Neuronal stem cell (in vitro differentiated cells): ENCODE results near the gene MSX2.
A peak's percentile ranks its signal among the peaks of the same experiment; 100 is the strongest.
"Not testable (repeated sequence)": the region's sequence is repeated elsewhere in the genome, so short reads cannot be mapped to it uniquely, and the experiment has no call there.

Source experiments
- DNase-seq: peaks from one replicate; pipeline ENCODE4 v3.0.0-alpha.2; 2013; ENCODE audit warnings: low spot score
- H2AFZ ChIP-seq: one replicate; pipeline ENCODE4 v1.6.1; 2013; ENCODE audit warnings: mild to moderate bottlenecking, low read length, inconsistent platforms
- H2AK5ac ChIP-seq: 2 replicates; pipeline ENCODE4 v1.6.1; 2013; ENCODE audit warnings: low read depth, mild to moderate bottlenecking, inconsistent platforms, low read length, moderate library complexity, mixed read lengths
- H2BK120ac ChIP-seq: 2 replicates; pipeline ENCODE4 v1.6.1; 2013; ENCODE audit warnings: low read depth, mild to moderate bottlenecking, inconsistent platforms, low read length, moderate library complexity, mixed read lengths
- H2BK12ac ChIP-seq: one replicate; pipeline ENCODE4 v1.6.1; 2013; ENCODE audit warnings: low read length, inconsistent platforms
- H2BK15ac ChIP-seq: 2 replicates; pipeline ENCODE4 v1.6.1; 2013; ENCODE audit warnings: mild to moderate bottlenecking, low read length, inconsistent platforms, mixed read lengths
- H2BK5ac ChIP-seq: one replicate; pipeline ENCODE4 v1.6.1; 2013; ENCODE audit warnings: inconsistent platforms, mild to moderate bottlenecking, low read length, moderate library complexity
- H3K14ac ChIP-seq: one replicate; pipeline ENCODE4 v1.6.1; 2013; ENCODE audit warnings: low read length, inconsistent platforms
- H3K18ac ChIP-seq: 2 replicates; pipeline ENCODE4 v1.6.1; 2013; ENCODE audit warnings: low read length, inconsistent platforms
- H3K23ac ChIP-seq: 2 replicates; pipeline ENCODE4 v1.6.1; 2013; ENCODE audit warnings: low read depth, mild to moderate bottlenecking, mixed read lengths, low read length, inconsistent platforms; ENCODE audit not compliant: poor library complexity
- H3K27ac ChIP-seq: replicated peaks from 3 replicates; pipeline ENCODE4 v1.5.1; 2013; ENCODE audit warnings: low read length, inconsistent platforms
- H3K27me3 ChIP-seq, 3 experiments: 2 replicates each; pipeline ENCODE4 v1.6.1; 2013; ENCODE audit warnings: low read length in 3 of 3, mild to moderate bottlenecking in 2 of 3, inconsistent platforms in 1 of 3, low read depth in 1 of 3, mixed read lengths in 1 of 3, moderate library complexity in 1 of 3; ENCODE audit not compliant: control insufficient read depth in 3 of 3, insufficient read depth in 3 of 3
- H3K36me3 ChIP-seq, 2 donors: replicated peaks in 1 of 2; 2 replicates each; pipeline ENCODE4 v1.6.1; 2013; ENCODE audit warnings: low read length in 2 of 2; ENCODE audit not compliant: control insufficient read depth in 2 of 2, insufficient read depth in 2 of 2
- H3K4ac ChIP-seq: 2 replicates; pipeline ENCODE4 v1.6.1; 2013; ENCODE audit warnings: inconsistent platforms, mild to moderate bottlenecking, low read length, moderate library complexity
- H3K4me1 ChIP-seq, 2 donors: 1 replicate in 1 of 2; 2 replicates in 1 of 2; pipeline ENCODE4 v1.6.1; 2013; ENCODE audit warnings: low read length in 2 of 2, low read depth in 1 of 2; ENCODE audit not compliant: control insufficient read depth in 2 of 2, insufficient read depth in 1 of 2
- H3K4me2 ChIP-seq: one replicate; pipeline ENCODE4 v1.6.1; 2013; ENCODE audit warnings: mild to moderate bottlenecking, low read length, inconsistent platforms; ENCODE audit not compliant: insufficient read depth, poor library complexity, severe bottlenecking
- H3K4me3 ChIP-seq, 2 donors: 2 replicates each; pipeline ENCODE4 v1.5.1; 2013; ENCODE audit warnings: low read length in 2 of 2, mild to moderate bottlenecking in 2 of 2, inconsistent platforms in 1 of 2, moderate library complexity in 1 of 2
- H3K79me1 ChIP-seq: one replicate; pipeline ENCODE4 v1.6.1; 2013; ENCODE audit warnings: low read depth, mild to moderate bottlenecking, inconsistent platforms, low read length, moderate library complexity
- H3K9ac ChIP-seq: one replicate; pipeline ENCODE4 v1.6.1; 2013; ENCODE audit warnings: mild to moderate bottlenecking, low read depth, low read length, inconsistent platforms; ENCODE audit not compliant: poor library complexity
- H3K9me3 ChIP-seq, 2 donors: replicated peaks in 1 of 2; 2 replicates each; pipeline versions ENCODE3 to v1.6.1; 2013; ENCODE audit warnings: low read length in 2 of 2, mild to moderate bottlenecking in 2 of 2, inconsistent platforms in 1 of 2, low read depth in 1 of 2, mixed read lengths in 1 of 2, moderate library complexity in 1 of 2; ENCODE audit not compliant: control insufficient read depth in 2 of 2, insufficient read depth in 1 of 2
- H4K8ac ChIP-seq: one replicate; pipeline ENCODE4 v1.6.1; 2013; ENCODE audit warnings: low read depth, mild to moderate bottlenecking, inconsistent platforms, low read length, moderate library complexity
- H4K91ac ChIP-seq: one replicate; pipeline ENCODE4 v1.6.1; 2013; ENCODE audit warnings: low read length, low read depth, mild to moderate bottlenecking, inconsistent platforms; ENCODE audit not compliant: poor library complexity
- WGBS, 2 donors: extraction: QIAGEN DNeasy Blood & Tissue Kit; methylation state at CpG; one replicate each; pipeline ENCODE4 v1.1.7; 2013; ENCODE audit warnings: missing lambda C conversion rate in 2 of 2, mixed read lengths in 1 of 2; ENCODE audit not compliant: insufficient read length in 2 of 2, insufficient replicate concordance in 1 of 2; ENCODE audit errors: extremely low coverage in 2 of 2; 5-methylcytosine and 5-hydroxymethylcytosine counted together

MSX2 gene

GRCh38 chr5:174759091-174759490 is 34.7 kb downstream of the MSX2 start:
- no peak for DNase-seq
- Histone ChIP-seq H2BK5ac (no peak overlapping the region), H3K9ac (no peak overlapping the region)

GRCh38 chr5:174760721-174761120 is 36.3 kb downstream of the MSX2 start:
- Histone ChIP-seq H3K27me3 (no peaks in the 10 kb centered on the region), H4K91ac (no peak overlapping the region), H3K4me3 (peak overlapping the region in 1 of 2 donors; percentile 64), H3K4me2 (no peak overlapping the region), H2AK5ac (no peak overlapping the region), H3K4me1 (no peaks in the 10 kb centered on the region), H3K79me1 (no peaks in the 10 kb centered on the region), H3K4ac (no peak overlapping the region), H3K36me3 (no peaks in the 10 kb centered on the region), H4K8ac (no peak overlapping the region), H2BK120ac (no peak overlapping the region), H3K27ac (no peak overlapping the region), H2BK15ac (no peak overlapping the region), H3K14ac (no peak overlapping the region), H3K9me3 (peaks cover 0 to 1% of the 10 kb centered on the region in 2 donors), H2BK12ac (no peak overlapping the region), H3K23ac (no peak overlapping the region), H3K18ac (no peak overlapping the region), H2BK5ac (no peak overlapping the region), H3K9ac (no peak overlapping the region), H2AFZ (no peak overlapping the region)
- no CpG with 5 or more reads among the region's 11 CpGs for WGBS, 2 donors
- DNase-seq, result no peak

More at GRCh38 chr5:174759091-174759490, 34.7 kb downstream of the MSX2 start:
- no peak overlapping the region for H3K27ac ChIP-seq
- H3K23ac ChIP-seq, result no peak overlapping the region
- no peak overlapping the region for H2AFZ ChIP-seq
- H4K91ac ChIP-seq, result no peak overlapping the region
- no CpG with 5 or more reads among the region's 3 CpGs for WGBS, 2 donors
- no peak overlapping the region for H3K4ac ChIP-seq
- H3K9me3 ChIP-seq, result no peaks in the 10 kb centered on the region
- H2AK5ac ChIP-seq, result no peak overlapping the region
- no peak overlapping the region for H2BK12ac ChIP-seq
- H3K4me1 ChIP-seq, result no peaks in the 10 kb centered on the region
- no peaks in the 10 kb centered on the region for H3K79me1 ChIP-seq
- H2BK15ac ChIP-seq, result no peak overlapping the region
- no peak overlapping the region for H3K14ac ChIP-seq
- H3K4me2 ChIP-seq, result no peak overlapping the region
- H2BK120ac ChIP-seq, result no peak overlapping the region
- no peaks in the 10 kb centered on the region for H3K36me3 ChIP-seq
- H4K8ac ChIP-seq, result no peak overlapping the region
- H3K18ac ChIP-seq, result no peak overlapping the region
- peaks cover 0 to 3% (median 0%) of the 10 kb centered on the region in 3 experiments for H3K27me3 ChIP-seq
- H3K4me3 ChIP-seq, result no peak overlapping the region

- H2AK5ac ChIP-seq, H3K18ac ChIP-seq, H4K8ac ChIP-seq, H3K23ac ChIP-seq, H3K4ac ChIP-seq, H2AFZ ChIP-seq, H3K4me2 ChIP-seq, H2BK5ac ChIP-seq, H3K4me3 ChIP-seq, H3K36me3 ChIP-seq, H3K14ac ChIP-seq, H3K9ac ChIP-seq, H2BK120ac ChIP-seq, H3K9me3 ChIP-seq, H2BK12ac ChIP-seq, H4K91ac ChIP-seq, DNase-seq, H2BK15ac ChIP-seq, H3K4me1 ChIP-seq, H3K79me1 ChIP-seq, H3K27ac ChIP-seq, H3K27me3 ChIP-seq: not testable (repeated sequence)
- WGBS, 2 donors, result no CpG with 5 or more reads among the region's 2 CpGs
Observed at GRCh38 chr5:174761341-174761740, 37.0 kb downstream of the MSX2 start.

- Histone ChIP-seq H3K9me3 (peaks cover 0 to 1% of the 10 kb centered on the region in 2 donors), H2AK5ac (no peak overlapping the region), H3K9ac (no peak overlapping the region), H3K4me3 (no peak overlapping the region), H3K23ac (no peak overlapping the region), H3K14ac (no peak overlapping the region), H4K91ac (no peak overlapping the region), H3K18ac (no peak overlapping the region), H3K4me1 (no peaks in the 10 kb centered on the region), H3K36me3 (no peaks in the 10 kb centered on the region), H3K4me2 (no peak overlapping the region), H3K79me1 (no peaks in the 10 kb centered on the region), H3K27ac (no peak overlapping the region), H3K4ac (no peak overlapping the region), H2BK5ac (no peak overlapping the region), H4K8ac (no peak overlapping the region), H2BK120ac (no peak overlapping the region), H2AFZ (no peak overlapping the region), H2BK15ac (no peak overlapping the region), H2BK12ac (no peak overlapping the region), H3K27me3 (no peaks in the 10 kb centered on the region)
- no CpG with 5 or more reads among the region's 10 CpGs for whole genome bisulfite sequencing, 2 donors
- no peak for DNase-seq
Observed at GRCh38 chr5:174764309-174764708, 39.9 kb downstream of the MSX2 start.
